ENCODE results near the gene EVI5.

- TF ChIP-seq POLR2A (IDR thresholded peaks at IDR 0.05) (no peak), CTCF (IDR thresholded peaks at IDR 0.05) (no peak)
Observed at GRCh38 chr1:92466683-92467352, 318.1 kb downstream of the EVI5 start.
